Natural killer cell (primary cell): Measurements from ENCODE around the gene ZNRD2. TPM values are rescaled to one million over a fixed set of nuclear protein-coding genes. Genes with fewer than 3 reads are reported as not detected.
A peak's percentile ranks its signal among the peaks of the same experiment; 100 is the strongest.

Experiments
- ATAC-seq, 3 donors: fragments of 150-1000 bp in 2 of 3; fragments of 200-7000 bp in 1 of 3; cut with Tn5 transposase; 1 replicate in 1 of 3; 2 replicates in 2 of 3; pipeline ENCODE4 v1.10.0; 2021; ENCODE audit warnings: mild to moderate bottlenecking in 2 of 3, moderate library complexity in 2 of 3
- DNase-seq, 2 donors: peaks; one replicate each; pipeline versions ENCODE4 v3.0.0 to v3.0.0-alpha.2; 2013 to 2021; ENCODE audit warnings: mixed read lengths in 1 of 2
- H3K27ac ChIP-seq: one replicate; pipeline ENCODE4 v1.5.1; 2013; ENCODE audit warnings: mild to moderate bottlenecking, low read length
- H3K27me3 ChIP-seq: one replicate; pipeline ENCODE4 v1.6.1; 2013; ENCODE audit warnings: low read length; ENCODE audit not compliant: control insufficient read depth, insufficient read depth
- H3K36me3 ChIP-seq: one replicate; pipeline ENCODE4 v1.6.1; 2013; ENCODE audit warnings: low read length; ENCODE audit not compliant: control insufficient read depth, insufficient read depth
- H3K4me1 ChIP-seq: one replicate; pipeline ENCODE4 v1.6.1; 2013; ENCODE audit warnings: low read length; ENCODE audit not compliant: control insufficient read depth, insufficient read depth
- H3K4me3 ChIP-seq: one replicate; pipeline ENCODE4 v1.5.1; 2013; ENCODE audit warnings: low read length
- H3K9me3 ChIP-seq: one replicate; pipeline ENCODE4 v1.6.1; 2013; ENCODE audit warnings: low read length; ENCODE audit not compliant: control insufficient read depth, insufficient read depth
- H3K27ac Mint-ChIP-seq, 2 donors: one replicate each; pipeline ENCODE4 v1.8.0; 2022; ENCODE audit warnings: mild to moderate bottlenecking in 2 of 2, mixed read lengths in 2 of 2, moderate library complexity in 1 of 2
- H3K27me3 Mint-ChIP-seq, 2 donors: one replicate each; pipeline ENCODE4 v1.8.0; 2022; ENCODE audit warnings: low read depth in 2 of 2, mixed read lengths in 2 of 2
- H3K36me3 Mint-ChIP-seq: one replicate; pipeline ENCODE4 v1.8.0; 2022; ENCODE audit warnings: mixed read lengths
- H3K4me1 Mint-ChIP-seq, 2 donors: one replicate each; pipeline ENCODE4 v1.8.0; 2022; ENCODE audit warnings: mixed read lengths in 2 of 2
- H3K4me3 Mint-ChIP-seq: one replicate; pipeline ENCODE4 v1.8.0; 2022; ENCODE audit warnings: mild to moderate bottlenecking, moderate library complexity, mixed read lengths
- H3K9me3 Mint-ChIP-seq, 2 donors: one replicate each; pipeline ENCODE4 v1.8.0; 2022; ENCODE audit warnings: mixed read lengths in 2 of 2
- WGBS: methylation state at CpG from one replicate; pipeline ENCODE4 v1.1.7; 2013; ENCODE audit warnings: missing lambda C conversion rate; ENCODE audit not compliant: insufficient coverage; 5-methylcytosine and 5-hydroxymethylcytosine counted together
- intact Hi-C: fragments of 100-400 bp; cut with micrococcal nuclease; formaldehyde crosslinking; loops from one replicate; pipeline ENCODE4 v1.14.2; 2022
- total RNA-seq, 4 donors: library from RNA; stranded (reverse); fragments of 120-200 nt in 1 of 4; gene quantifications; one replicate each; pipeline versions ENCODE4 v1.2.3 to v1.2.4, GENCODE V29; 2013 to 2022
- TF ChIP-seq, protein P1 (sequence below): fragments of 200-600 bp; IDR thresholded peaks from one replicate; pipeline ENCODE4 v1.8.0; 2022; ENCODE audit warnings: antibody characterized with exemption

The ZNRD2 gene
- total RNA-seq, 3 donors from 2014 or later (not counting 1 experiment from before 2014, with no cell fraction given) = 40.9 to 64.1 (median 60.0) TPM

DNA sequence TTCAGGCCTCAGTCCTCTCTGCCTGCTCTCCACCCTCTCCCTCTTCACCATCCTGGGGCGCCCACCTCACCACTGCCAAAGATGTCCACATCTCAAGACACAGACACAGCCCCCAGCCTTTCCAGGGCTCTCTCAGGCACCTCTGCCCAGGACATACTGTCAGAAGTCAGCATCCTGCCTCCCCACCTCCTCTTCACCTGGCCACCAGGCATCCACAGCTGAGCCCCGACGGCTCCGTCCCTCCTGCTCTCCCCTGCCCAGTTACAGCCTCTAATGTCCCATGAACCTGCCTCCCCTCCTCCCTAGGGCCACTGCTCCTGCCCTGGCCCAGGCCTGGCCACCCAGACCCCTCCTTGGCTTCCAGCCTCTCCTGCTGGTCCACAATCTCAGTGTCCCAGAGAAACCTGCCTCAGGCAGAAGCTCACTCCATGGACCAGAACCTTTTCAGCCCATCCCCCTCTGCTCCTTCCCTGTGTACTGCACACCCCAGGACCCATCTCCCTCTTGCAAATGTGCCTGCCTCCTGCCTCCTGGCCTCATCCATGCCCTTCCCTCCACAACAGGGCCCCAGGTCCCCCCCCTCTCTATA lies 15.3 kb upstream of the ZNRD2 start:
- Histone ChIP-seq H3K4me1 (peaks cover 73% of the 10 kb centered on the region), H3K27me3 (no peaks in the 10 kb centered on the region), H3K36me3 (peaks cover 7% of the 10 kb centered on the region), H3K27ac (peak overlapping the region; percentile 58), H3K4me3 (no peak overlapping the region), H3K9me3 (no peaks in the 10 kb centered on the region)
- TF ChIP-seq, protein P1, sequence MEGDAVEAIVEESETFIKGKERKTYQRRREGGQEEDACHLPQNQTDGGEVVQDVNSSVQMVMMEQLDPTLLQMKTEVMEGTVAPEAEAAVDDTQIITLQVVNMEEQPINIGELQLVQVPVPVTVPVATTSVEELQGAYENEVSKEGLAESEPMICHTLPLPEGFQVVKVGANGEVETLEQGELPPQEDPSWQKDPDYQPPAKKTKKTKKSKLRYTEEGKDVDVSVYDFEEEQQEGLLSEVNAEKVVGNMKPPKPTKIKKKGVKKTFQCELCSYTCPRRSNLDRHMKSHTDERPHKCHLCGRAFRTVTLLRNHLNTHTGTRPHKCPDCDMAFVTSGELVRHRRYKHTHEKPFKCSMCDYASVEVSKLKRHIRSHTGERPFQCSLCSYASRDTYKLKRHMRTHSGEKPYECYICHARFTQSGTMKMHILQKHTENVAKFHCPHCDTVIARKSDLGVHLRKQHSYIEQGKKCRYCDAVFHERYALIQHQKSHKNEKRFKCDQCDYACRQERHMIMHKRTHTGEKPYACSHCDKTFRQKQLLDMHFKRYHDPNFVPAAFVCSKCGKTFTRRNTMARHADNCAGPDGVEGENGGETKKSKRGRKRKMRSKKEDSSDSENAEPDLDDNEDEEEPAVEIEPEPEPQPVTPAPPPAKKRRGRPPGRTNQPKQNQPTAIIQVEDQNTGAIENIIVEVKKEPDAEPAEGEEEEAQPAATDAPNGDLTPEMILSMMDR = no peak
- 77% methylated on average over 4 of the region's 4 CpGs for WGBS
- ATAC-seq = no peak
- Mint-ChIP-seq H3K27me3 (no peaks in the 10 kb centered on the region), H3K27ac (peak overlapping the region; percentile 88 to 95), H3K9me3 (no peaks in the 10 kb centered on the region), H3K4me3 (peak overlapping the region; percentile 60), H3K4me1 (peaks cover 39 to 65% of the 10 kb centered on the region in 2 donors), H3K36me3 (no peaks in the 10 kb centered on the region)
- no peak for DNase-seq
- intact Hi-C loops = no loop called here

DNA sequence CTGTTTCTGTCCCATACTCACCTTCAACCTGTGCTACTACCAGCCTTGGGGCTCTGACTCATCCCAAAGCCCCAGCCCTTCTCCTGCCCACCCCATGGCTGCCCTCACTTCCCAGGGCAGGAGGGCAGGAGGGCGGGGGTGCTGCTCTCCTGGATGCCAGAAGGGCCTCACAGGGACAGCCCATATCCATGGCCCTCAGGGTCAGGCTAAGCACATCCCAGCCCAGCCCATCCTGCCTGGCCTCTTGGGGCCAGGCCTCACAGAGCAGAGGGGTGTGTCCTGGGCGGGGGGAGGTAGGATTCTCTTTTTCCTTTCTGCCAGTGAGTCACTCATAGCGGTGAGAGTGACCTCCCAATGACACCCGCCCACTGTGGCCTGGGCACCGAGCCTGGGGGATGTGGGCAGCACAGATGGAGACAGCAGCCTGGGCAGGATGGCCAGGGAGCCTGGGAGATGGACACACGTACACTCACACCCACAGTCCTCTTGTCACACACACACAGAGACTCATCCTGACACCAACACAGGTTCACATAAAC lies 14.5 kb upstream of the ZNRD2 start:
- Mint-ChIP-seq H3K9me3 (no peaks in the 10 kb centered on the region), H3K4me3 (peak overlapping the region; percentile 62), H3K36me3 (no peaks in the 10 kb centered on the region), H3K27ac (peak overlapping the region; percentile 88 to 95), H3K4me1 (peaks cover 39 to 73% of the 10 kb centered on the region in 2 donors), H3K27me3 (no peaks in the 10 kb centered on the region)
- intact Hi-C loops = no loop called here
- Histone ChIP-seq H3K4me3 (no peak overlapping the region), H3K4me1 (peaks cover 73% of the 10 kb centered on the region), H3K27me3 (no peaks in the 10 kb centered on the region), H3K27ac (peak overlapping the region; percentile 58), H3K9me3 (no peaks in the 10 kb centered on the region), H3K36me3 (peaks cover 7% of the 10 kb centered on the region)
- TF ChIP-seq, protein P1 = no peak
- WGBS = 51% methylated on average over 6 of the region's 6 CpGs
- peak in 1 of 3 donors; percentile 22 for ATAC-seq
- DNase-seq = no peak

DNA sequence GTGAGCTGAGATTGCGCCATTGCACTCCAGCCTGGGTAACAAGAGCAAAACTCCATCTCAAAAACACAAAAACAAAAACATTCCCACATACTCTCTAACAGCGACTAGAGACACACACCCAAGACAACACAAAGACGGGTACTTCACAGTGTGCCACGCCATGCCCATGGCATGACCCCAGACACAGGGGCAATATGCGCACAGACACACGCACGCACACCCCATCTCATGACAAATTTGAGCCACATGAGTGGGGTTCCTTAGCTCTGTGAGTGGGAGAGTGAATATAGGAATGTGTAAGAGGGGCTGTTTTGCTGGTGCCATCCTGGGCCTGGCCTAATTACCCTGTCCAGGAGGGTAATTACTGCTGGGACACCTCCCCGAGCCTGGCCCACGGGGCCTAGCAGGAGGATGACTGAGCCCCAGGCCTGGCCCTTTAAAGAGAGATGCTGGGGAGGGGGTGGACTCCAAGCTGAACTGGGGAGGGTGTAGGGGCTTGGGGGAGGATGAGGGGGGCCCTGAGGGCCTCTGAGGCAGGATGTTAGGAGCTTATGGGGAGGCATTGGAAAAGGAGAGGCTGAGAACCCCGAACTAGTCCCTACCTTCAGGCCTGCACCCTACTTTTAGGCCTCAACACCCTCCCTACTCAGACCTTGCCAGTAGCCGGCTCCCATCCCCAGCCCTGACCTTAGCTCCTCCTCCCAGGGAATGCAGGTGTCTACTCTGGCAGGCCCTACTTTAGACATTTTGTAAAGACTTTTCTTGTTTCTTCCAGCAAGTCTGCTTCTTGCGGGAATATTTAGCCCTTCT lies 13.6 kb upstream of the ZNRD2 start:
- H3K4me3 ChIP-seq = peak overlapping the region; percentile 46
- H3K9me3 ChIP-seq = no peaks in the 10 kb centered on the region
- Mint-ChIP-seq H3K9me3 (no peaks in the 10 kb centered on the region), H3K27me3 (no peaks in the 10 kb centered on the region), H3K36me3 (no peaks in the 10 kb centered on the region), H3K27ac (peak overlapping the region; percentile 88 to 95), H3K4me3 (peak overlapping the region; percentile 91), H3K4me1 (peaks cover 36 to 68% of the 10 kb centered on the region in 2 donors)
- peaks cover 3% of the 10 kb centered on the region for H3K36me3 ChIP-seq
- peak overlapping the region; percentile 84 for H3K27ac ChIP-seq
- no peaks in the 10 kb centered on the region for H3K27me3 ChIP-seq
- no peak for ATAC-seq
- TF ChIP-seq, protein P1 = no peak
- 88% methylated on average over 12 of the region's 12 CpGs for WGBS
- intact Hi-C loops = no loop called here
- peaks cover 72% of the 10 kb centered on the region for H3K4me1 ChIP-seq
- peak in 1 of 2 donors; percentile 38 for DNase-seq
